Fibroblast of skin of right quadriceps (primary cell): ENCODE results near the gene NFAM1.
A peak's percentile ranks its signal among the peaks of the same experiment; 100 is the strongest.

Experiments
- DNase-seq: peaks from one replicate; pipeline ENCODE4 v3.0.0-alpha.2; 2013

The NFAM1 gene

GRCh38 chr22:42439821-42440674, 7.8 kb upstream of the NFAM1 start:
- DNase-seq = no peak

- DNase-seq = no peak
Measured at GRCh38 chr22:42439021-42439567, 6.9 kb upstream of the NFAM1 start.

- DNase-seq = no peak
Measured at GRCh38 chr22:42438293-42438650, 6.1 kb upstream of the NFAM1 start.

GRCh38 chr22:42437488-42438292, 5.5 kb upstream of the NFAM1 start:
- peak; percentile 45 for DNase-seq

- no peak for DNase-seq
Measured at GRCh38 chr22:42436404-42436803, 4.2 kb upstream of the NFAM1 start.

GRCh38 chr22:42434748-42435425, 2.7 kb upstream of the NFAM1 start:
- DNase-seq = no peak

- DNase-seq = no peak
Measured at GRCh38 chr22:42433754-42434682, 1.8 kb upstream of the NFAM1 start.

- no peak for DNase-seq
Measured at GRCh38 chr22:42432818-42433217, 615 bp upstream of the NFAM1 start.

- DNase-seq = no peak
Measured at GRCh38 chr22:42431401-42432019, 693 bp downstream of the NFAM1 start.

GRCh38 chr22:42430528-42431125, 1.6 kb downstream of the NFAM1 start:
- DNase-seq = no peak

GRCh38 chr22:42428760-42429159, 3.4 kb downstream of the NFAM1 start:
- DNase-seq = no peak

- no peak for DNase-seq
Measured at GRCh38 chr22:42428025-42428424, 4.2 kb downstream of the NFAM1 start.

GRCh38 chr22:42427167-42427566, 5.0 kb downstream of the NFAM1 start:
- no peak for DNase-seq

GRCh38 chr22:42425989-42426355, 6.2 kb downstream of the NFAM1 start:
- no peak for DNase-seq

GRCh38 chr22:42425337-42425988, 6.7 kb downstream of the NFAM1 start:
- no peak for DNase-seq

- no peak for DNase-seq
Measured at GRCh38 chr22:42419243-42419881, 12.8 kb downstream of the NFAM1 start.

- no peak for DNase-seq
Measured at GRCh38 chr22:42418811-42419242, 13.4 kb downstream of the NFAM1 start.

GRCh38 chr22:42417645-42418305, 14.4 kb downstream of the NFAM1 start:
- no peak for DNase-seq

- no peak for DNase-seq
Measured at GRCh38 chr22:42416671-42417230, 15.5 kb downstream of the NFAM1 start.
